Right lobe of liver (tissue), 6 donors: ENCODE measurements around the gene SUSD2. TPM values are rescaled to one million over a fixed set of nuclear protein-coding genes. Genes with fewer than 3 reads are reported as not detected.
"Not testable (repeated sequence)": the region's sequence is repeated elsewhere in the genome, so short reads cannot be mapped to it uniquely, and the experiment has no call there.

Experiments used
- ATAC-seq, 4 donors: fragments of 200-7000 bp; cut with Tn5 transposase; one replicate each; pipeline ENCODE4 v1.9.1; 2020; ENCODE audit warnings: mild to moderate bottlenecking in 4 of 4, moderate library complexity in 4 of 4
- DNase-seq, 3 donors: peaks; one replicate each; pipeline ENCODE4 v3.0.0-alpha.2; 2020
- H3K27ac ChIP-seq, 3 donors: fragments of 200-600 bp; one replicate each; pipeline ENCODE4 v1.8.0; 2022
- H3K27me3 ChIP-seq, 2 donors: fragments of 200-600 bp; one replicate each; pipeline ENCODE4 v1.8.0; 2022
- H3K36me3 ChIP-seq, 4 donors: fragments of 200-600 bp; sonication (generic) in 1 of 4; one replicate each; pipeline versions ENCODE4 v1.5.1 to v1.8.0; 2017 to 2022; ENCODE audit warnings: control low read depth in 1 of 4
- H3K4me1 ChIP-seq, 4 donors: fragments of 200-600 bp; sonication (generic) in 1 of 4; one replicate each; pipeline versions ENCODE4 v1.5.1 to v1.8.0; 2017 to 2022; ENCODE audit warnings: control low read depth in 1 of 4
- H3K4me3 ChIP-seq, 3 donors: fragments of 200-600 bp; one replicate each; pipeline ENCODE4 v1.8.0; 2022
- H3K9me3 ChIP-seq, 4 donors: fragments of 200-600 bp; sonication (generic) in 1 of 4; one replicate each; pipeline versions ENCODE4 v1.5.1 to v1.8.0; 2017 to 2022; ENCODE audit warnings: control low read depth in 1 of 4
- POLR2A ChIP-seq: fragments of 450-650 bp; IDR thresholded peaks from one replicate; pipeline ENCODE4 v1.6.1; 2017; ENCODE audit warnings: antibody characterized with exemption, mild to moderate bottlenecking
- WGBS: methylation state at CpG from one replicate; pipeline ENCODE4 v1.1.6; 2018; ENCODE audit warnings: low coverage, low lambda C conversion rate; ENCODE audit not compliant: insufficient coverage; ENCODE audit errors: missing lambda C conversion rate; 5-methylcytosine and 5-hydroxymethylcytosine counted together
- intact Hi-C, 2 donors: fragments of 100-400 bp; cut with DNase I; formaldehyde crosslinking; loops; one replicate each; pipeline versions ENCODE4 v1.11.2 to v1.14.1; 2022
- long read RNA-seq: library from polyadenylated mRNA; unstranded; transcript quantifications from one replicate; pipeline ENCODE4 v2.0.0, GENCODE V29; 2019
- total RNA-seq, 6 experiments: library from RNA; depleted of rRNA in 2 of 6; stranded (reverse); fragments of >200 nt in 2 of 6; fragmentation: NEBNext Ultra II Directional in 3 of 6; extraction: Animal tissue kit (Norgen Biotek cat#: 25700) in 3 of 6; gene quantifications; one replicate each; pipeline versions ENCODE4 v1.1.0 to v1.2.4, GENCODE V29; 2016 to 2023
- TF ChIP-seq, protein P1 (sequence below), 4 donors: fragments of 200-600 bp in 3 of 4; fragments of 450-650 bp in 1 of 4; IDR thresholded peaks; one replicate each; pipeline versions ENCODE4 v1.5.1 to v1.8.0; 2016 to 2022; ENCODE audit warnings: antibody characterized with exemption in 4 of 4, mild to moderate bottlenecking in 2 of 4
- donor health status: DM: no; HTN: yes; CAD: no.
- donor health status: DM: no; HTN: no; CAD: no.
- donor health status: DM: no; HTN: no; CAD: no.
- donor health status: DM: no; HTN: yes; CAD: no.
- donor health status: DM: no; HTN: yes; CAD: no.

The SUSD2 gene, protein sequence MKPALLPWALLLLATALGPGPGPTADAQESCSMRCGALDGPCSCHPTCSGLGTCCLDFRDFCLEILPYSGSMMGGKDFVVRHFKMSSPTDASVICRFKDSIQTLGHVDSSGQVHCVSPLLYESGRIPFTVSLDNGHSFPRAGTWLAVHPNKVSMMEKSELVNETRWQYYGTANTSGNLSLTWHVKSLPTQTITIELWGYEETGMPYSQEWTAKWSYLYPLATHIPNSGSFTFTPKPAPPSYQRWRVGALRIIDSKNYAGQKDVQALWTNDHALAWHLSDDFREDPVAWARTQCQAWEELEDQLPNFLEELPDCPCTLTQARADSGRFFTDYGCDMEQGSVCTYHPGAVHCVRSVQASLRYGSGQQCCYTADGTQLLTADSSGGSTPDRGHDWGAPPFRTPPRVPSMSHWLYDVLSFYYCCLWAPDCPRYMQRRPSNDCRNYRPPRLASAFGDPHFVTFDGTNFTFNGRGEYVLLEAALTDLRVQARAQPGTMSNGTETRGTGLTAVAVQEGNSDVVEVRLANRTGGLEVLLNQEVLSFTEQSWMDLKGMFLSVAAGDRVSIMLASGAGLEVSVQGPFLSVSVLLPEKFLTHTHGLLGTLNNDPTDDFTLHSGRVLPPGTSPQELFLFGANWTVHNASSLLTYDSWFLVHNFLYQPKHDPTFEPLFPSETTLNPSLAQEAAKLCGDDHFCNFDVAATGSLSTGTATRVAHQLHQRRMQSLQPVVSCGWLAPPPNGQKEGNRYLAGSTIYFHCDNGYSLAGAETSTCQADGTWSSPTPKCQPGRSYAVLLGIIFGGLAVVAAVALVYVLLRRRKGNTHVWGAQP
- total RNA-seq = 1 to 10 TPM in 4 of 6 experiments, under 1 TPM in 2; 0.61 to 6.8 (median 2.0) TPM
- long read RNA-seq, partial matches to known transcripts = 0 of 1 reads
- long read RNA-seq, other reads (novel, unspliced or antisense) = 0 of 1 reads

DNA sequence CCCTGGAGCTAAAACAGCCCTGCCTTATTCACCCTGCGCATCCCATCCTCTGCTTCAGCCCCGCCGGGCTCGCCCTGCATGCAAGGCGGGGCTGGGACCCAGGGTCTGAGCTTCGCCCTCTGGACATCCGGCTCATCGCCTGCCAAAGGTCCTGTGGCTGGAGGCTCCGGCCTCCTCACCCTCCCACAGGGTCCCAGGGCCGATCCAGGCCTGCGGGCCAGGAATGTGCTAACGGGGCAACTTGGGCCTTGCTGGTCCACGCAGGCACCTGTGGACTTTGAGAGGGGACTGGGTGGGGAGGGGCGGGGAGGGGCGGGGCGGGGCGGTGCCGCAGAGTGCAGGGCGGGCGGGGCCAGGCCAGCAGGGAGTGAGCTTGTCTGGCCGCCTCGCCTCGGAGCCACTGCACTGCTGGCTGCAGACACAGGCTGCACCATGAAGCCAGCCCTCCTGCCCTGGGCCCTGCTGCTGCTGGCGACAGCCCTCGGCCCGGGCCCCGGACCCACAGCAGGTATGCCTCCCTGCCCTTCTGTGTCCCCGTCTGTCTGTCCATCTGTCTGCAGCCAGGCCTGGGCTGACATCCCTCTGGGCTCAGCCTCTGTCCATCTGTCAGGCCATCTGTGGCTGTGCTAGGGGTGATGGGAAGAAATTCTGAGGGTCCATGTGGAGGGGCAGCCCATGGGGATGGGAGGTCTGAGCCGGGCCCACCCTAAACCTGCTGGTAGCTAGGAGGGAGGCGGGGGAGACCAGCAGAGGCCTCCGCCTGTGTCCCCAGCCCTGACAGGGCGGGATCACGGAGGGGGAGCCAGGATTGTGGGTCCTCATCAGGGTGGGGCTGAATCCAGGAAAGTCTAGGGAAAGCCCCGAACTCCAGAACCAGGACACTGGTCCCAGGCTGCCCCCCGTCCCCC, at the start of gene SUSD2:
Gene SUSD2 (plus strand): TSS at position 400 of the 908 bp plus-strand sequence. CDS start 33 bp downstream, at position 433.
- TF ChIP-seq, protein P1, sequence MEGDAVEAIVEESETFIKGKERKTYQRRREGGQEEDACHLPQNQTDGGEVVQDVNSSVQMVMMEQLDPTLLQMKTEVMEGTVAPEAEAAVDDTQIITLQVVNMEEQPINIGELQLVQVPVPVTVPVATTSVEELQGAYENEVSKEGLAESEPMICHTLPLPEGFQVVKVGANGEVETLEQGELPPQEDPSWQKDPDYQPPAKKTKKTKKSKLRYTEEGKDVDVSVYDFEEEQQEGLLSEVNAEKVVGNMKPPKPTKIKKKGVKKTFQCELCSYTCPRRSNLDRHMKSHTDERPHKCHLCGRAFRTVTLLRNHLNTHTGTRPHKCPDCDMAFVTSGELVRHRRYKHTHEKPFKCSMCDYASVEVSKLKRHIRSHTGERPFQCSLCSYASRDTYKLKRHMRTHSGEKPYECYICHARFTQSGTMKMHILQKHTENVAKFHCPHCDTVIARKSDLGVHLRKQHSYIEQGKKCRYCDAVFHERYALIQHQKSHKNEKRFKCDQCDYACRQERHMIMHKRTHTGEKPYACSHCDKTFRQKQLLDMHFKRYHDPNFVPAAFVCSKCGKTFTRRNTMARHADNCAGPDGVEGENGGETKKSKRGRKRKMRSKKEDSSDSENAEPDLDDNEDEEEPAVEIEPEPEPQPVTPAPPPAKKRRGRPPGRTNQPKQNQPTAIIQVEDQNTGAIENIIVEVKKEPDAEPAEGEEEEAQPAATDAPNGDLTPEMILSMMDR (IDR thresholded peaks at IDR 0.05) = no peak
- no peak for TF ChIP-seq POLR2A
- intact Hi-C loops = loop anchor here in 1 of 2 donors (10.0 kb wide), 1 partner anchor 53 kb away; no protein-coding TSS in a partner anchor
- H3K27ac ChIP-seq = no peak within 1 kb of the TSS
- ATAC-seq (peak; percentile 78 to 86 (median 78)), DNase-seq (peak; percentile 64 to 74 (median 69))
- no peaks in the 10 kb centered on the region for H3K9me3 ChIP-seq
- H3K27me3 ChIP-seq = no peaks in the 10 kb centered on the region
- H3K4me3 ChIP-seq = no peak within 1 kb of the TSS
- WGBS = 43% methylated on average over 5 of the region's 35 CpGs
- H3K4me1 ChIP-seq = peaks cover 0 to 5% (median 0%) of the 10 kb centered on the region in 4 donors
- H3K36me3 ChIP-seq = no peaks in the 10 kb centered on the region

DNA sequence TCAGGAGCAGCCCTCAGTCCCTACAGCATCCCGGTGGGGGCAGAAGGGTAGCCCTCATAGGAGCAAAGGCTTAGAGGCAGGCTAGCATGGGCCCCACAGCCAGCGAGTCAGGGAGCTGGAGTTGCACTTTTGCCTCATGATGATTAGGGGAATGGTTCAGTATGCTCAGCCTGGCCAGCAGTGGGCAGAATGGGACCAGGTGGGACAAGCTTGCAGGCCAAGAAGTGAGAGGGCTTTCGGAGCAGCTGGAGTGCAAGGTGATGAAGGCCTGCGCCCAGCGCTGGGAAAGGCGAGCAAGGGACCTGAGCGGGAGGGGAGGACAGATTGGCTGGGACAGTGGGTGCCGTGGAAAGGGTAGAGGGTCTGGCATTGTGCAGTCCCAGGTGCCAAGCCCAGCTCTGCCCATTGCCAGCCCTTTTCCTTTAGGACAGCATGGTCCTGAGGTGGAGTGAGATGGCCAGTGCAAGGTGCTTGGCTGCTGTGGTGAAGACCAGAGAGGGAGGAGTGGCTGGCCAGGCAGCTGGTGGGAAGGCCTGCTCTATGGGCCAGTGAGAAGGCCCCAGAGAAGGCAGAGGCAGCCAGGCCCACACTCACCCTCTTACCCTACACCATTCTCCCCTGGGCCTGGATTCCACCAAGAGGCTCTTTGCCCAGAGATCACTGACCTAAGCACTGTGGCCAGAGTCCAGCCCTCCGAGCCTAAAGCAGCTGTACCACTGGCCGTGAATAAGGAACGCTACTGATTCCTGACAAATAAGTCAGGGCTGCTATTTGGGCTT, 47.9 kb upstream of the SUSD2 start:
- peak; percentile 8 to 60 (median 32) for ATAC-seq
- DNase-seq = no peak
- Histone ChIP-seq H3K36me3 (peaks cover 0 to 4% (median 0%) of the 10 kb centered on the region in 4 donors), H3K4me3 (no peak overlapping the region), H3K27ac (no peak overlapping the region), H3K9me3 (no peaks in the 10 kb centered on the region), H3K27me3 (no peaks in the 10 kb centered on the region), H3K4me1 (no peaks in the 10 kb centered on the region)
- WGBS = 100% methylated on average over 1 of the region's 11 CpGs
- TF ChIP-seq, protein P1 (IDR thresholded peaks at IDR 0.05) = peak in 1 of 4 donors; percentile 10
- no peak for TF ChIP-seq POLR2A
- intact Hi-C loops = no loop called here

DNA sequence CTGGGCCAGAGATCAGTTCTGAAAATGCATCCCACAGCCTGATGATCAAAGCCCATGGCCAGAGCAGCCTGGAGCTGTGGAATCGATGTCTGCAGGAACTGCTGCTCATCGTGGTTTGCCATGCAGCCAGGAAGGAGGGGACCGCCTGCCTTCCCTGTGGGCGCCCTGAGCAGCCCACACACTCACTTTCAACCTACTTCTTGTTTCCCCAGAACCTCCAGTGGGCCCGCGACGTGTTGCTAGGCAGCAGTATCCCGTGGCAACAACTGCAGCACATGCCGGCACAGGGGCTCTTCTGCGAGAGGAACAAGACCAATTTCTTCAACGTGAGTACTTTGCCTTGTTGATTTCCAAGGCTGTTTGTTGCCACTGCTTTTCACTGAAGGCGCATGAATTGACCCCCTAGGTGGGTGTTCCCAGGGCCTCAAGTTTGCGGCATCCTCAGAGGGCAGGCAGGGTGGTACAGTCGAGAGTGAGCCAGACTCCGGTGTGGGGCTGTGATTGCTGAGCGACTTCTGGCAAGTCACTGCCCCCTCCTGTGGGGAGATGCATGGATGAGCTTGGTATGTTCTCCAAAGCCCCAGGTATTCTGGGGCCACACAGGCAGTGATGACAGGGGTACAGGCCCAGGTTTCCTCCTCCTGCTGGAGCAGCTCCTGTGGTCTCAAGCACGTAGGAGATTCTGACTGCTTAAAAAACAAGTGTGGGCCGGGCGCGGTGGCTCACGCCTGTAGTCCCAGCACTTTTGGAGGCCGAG, 47.0 kb upstream of the SUSD2 start:
- Histone ChIP-seq H3K4me3 (no peak overlapping the region), H3K27me3 (no peaks in the 10 kb centered on the region), H3K36me3 (peaks cover 0 to 4% (median 0%) of the 10 kb centered on the region in 4 donors), H3K27ac (no peak overlapping the region), H3K4me1 (no peaks in the 10 kb centered on the region), H3K9me3 (no peaks in the 10 kb centered on the region)
- no peak for TF ChIP-seq POLR2A
- TF ChIP-seq, protein P1 (IDR thresholded peaks at IDR 0.05) = no peak
- DNase-seq (no peak), ATAC-seq (no peak)
- intact Hi-C loops = no loop called here
- 79% methylated on average over 12 of the region's 22 CpGs for WGBS

DNA sequence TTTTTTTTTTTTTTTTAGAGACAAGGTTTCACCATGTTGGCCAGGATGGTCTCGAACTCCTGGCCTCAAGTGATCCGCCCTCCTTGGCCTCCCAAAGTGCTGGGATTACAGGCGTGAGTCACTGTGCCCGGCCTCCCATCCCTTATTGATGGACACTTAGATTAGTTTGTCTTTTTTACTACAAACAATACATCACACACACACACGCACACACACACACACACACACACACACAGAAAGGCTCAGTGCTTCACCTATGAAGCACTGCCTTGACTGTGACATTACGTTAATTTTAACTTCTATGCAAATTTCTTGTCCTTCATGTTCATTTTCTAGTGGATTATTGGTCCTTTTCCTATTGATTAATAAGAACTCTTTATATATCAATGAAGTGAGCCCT, 44.8 kb upstream of the SUSD2 start:
- H3K4me3 ChIP-seq, H3K36me3 ChIP-seq, ATAC-seq, H3K27me3 ChIP-seq, intact Hi-C loops, H3K9me3 ChIP-seq, DNase-seq, H3K4me1 ChIP-seq, H3K27ac ChIP-seq: not testable (repeated sequence)
- WGBS = 92% methylated on average over 5 of the region's 6 CpGs
